Stimulated activated CD4-positive, alpha-beta T cell treated with anti-CD3 and anti-CD28 coated beads, Interleukin-2, amount 100 ng/mL, for 24 hours (primary cell): ENCODE measurements around the gene IFNA5.

Experiments
- DNase-seq, 2 donors: peaks; one replicate each; pipeline ENCODE4 v3.0.0-alpha.2; 2020

The IFNA5 gene

DNA sequence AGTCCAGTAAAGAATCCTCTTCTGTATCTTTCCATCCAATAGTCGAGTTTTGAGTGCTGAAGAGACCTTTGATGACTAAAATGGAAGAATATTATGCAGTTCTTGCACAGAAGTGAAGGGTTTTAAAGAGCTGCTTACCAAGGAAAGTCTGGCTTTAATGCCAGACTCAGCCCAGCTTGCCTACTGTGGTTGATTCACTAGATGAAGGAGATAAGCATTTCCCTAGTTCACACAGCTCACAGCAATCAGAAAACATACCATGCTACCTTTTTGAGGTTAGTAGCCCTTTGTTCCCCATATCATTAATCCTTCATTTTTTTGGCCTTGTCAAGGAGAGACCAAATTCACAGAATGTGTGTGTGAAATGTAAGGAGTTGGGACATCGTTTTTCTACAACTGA lies 15.3 kb downstream of the IFNA5 start:
- DNase-seq: no peak

DNA sequence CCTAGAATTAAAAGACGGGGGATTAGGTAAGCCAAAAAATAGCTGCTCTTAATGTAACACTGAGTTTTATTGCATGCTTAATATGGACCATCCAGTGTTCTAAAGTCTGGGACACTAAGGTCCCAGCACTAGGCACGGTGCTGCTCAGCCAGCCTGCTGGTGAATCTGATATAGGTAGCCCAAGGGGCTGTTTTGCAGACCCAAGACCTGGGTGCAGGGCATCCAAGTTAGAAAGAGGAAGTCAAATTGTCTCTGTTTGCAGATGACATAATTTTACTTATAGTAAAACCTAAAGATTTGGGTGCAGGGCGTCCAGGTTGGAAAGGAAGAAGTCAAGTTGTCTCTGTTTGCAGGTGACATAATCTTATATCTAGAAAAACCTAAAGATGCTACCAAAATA lies 17.8 kb downstream of the IFNA5 start:
- DNase-seq: no peak

DNA sequence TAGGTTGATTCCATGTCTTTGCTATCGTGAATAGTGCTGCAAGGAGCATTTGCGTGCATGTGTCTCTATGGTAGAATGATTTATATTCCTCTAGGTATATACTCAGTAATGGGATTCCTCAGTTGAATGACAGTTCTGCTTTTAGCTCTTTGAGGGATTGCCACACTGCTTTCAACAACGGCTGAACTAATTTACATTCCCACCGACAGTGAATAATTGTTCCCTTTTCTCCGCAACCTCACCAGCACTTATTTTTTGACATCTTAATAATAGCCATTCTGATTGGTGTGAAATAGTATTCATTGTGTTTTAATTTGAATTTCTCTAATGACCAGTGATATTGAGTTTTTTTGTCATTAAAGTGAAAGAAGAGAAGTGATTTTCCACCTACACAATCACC lies 18.5 kb downstream of the IFNA5 start:
- no peak for DNase-seq

DNA sequence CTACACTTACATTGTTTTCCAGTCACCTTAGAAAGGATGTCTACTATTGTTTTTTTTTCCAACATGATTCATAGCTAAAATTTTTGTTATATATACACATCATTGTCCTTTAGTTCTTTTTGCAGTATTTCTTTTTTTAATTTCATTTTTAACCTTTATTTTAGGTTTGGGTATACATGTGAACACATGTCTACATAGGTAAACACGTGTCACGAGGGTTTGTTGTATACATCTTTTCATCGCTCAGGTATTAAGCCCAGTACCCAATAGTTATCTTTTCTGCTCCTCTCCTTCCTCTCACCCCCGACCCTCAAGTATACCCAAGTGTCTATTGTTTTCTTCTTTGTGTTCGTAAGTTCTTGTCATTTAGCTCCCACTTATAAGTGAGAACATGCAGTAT lies 19.0 kb downstream of the IFNA5 start:
- DNase-seq: no peak

DNA sequence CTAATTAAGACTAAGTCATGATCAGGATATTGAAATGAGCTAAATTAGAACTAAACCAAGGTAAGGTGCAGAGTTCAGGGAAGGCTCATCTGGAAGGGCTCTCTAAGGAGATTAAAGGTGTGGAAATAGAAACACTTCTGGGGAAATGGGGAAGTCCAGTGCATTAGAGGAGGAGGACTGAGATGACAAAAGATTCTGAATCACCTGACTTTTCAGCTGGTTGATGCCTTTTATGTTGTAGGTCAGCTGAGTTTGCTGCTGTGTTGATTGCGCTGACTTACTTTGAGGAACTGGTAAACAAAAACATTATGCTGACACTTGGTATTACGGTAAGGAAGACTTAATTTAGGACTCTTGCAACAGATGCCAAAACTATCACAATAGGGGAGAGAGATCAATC lies 23.8 kb downstream of the IFNA5 start:
- no peak for DNase-seq

DNA sequence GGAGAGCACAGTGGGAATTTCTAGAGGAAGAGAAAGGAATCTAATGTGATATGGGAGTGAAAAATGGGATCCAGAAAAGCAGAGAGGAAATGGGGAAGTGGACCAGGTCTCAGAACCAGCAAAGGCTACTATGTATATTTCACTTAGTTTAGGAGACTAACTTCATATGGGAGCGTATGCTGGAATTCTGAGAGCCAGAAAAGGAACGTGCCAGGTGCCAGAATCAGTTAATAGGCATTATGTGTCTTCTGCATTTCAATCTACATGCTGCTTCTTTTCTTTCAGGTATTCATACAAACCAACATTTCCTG lies 36.8 kb downstream of the IFNA5 start:
- no peak for DNase-seq

DNA sequence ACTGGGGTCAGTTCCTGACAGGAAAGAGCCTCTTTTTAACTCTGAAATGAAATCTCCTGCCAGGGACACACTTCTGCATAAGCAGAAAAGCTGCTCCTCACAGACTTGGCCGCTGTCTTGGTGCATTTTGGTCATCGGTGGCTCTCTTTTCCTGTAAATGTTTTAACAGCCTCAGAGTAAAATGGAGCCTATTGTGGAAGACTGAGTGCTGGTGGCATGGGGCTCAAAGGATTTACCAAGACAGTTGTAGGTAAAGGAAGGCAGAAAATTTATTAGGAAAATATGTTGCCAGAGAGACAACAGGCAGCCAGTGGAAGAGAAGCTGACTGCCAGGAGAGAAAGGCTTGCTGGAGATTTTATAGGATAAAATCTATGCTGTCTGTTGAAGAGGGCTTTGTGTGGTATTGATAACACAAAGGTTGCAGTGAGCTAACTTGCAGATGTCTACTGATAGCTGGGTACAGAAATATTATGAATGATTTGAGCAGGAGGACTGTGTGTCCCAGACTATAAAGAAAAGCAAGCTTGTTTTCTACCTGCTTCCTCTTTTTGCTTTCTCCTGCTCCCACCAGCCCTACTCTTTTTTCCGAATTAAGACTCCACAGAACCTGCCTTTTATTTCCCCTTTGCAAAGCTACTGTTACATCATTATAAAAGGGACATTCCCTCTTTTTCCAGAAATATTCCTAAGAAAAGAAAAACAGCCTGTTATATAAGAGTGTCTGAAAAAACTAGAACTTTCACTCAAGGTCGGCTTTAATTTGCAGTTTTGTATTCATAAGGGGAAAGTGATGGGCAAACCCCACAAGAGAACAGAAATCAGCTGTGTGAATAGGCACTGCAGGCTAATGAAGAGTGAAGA lies 37.4 kb downstream of the IFNA5 start:
- DNase-seq: no peak

DNA sequence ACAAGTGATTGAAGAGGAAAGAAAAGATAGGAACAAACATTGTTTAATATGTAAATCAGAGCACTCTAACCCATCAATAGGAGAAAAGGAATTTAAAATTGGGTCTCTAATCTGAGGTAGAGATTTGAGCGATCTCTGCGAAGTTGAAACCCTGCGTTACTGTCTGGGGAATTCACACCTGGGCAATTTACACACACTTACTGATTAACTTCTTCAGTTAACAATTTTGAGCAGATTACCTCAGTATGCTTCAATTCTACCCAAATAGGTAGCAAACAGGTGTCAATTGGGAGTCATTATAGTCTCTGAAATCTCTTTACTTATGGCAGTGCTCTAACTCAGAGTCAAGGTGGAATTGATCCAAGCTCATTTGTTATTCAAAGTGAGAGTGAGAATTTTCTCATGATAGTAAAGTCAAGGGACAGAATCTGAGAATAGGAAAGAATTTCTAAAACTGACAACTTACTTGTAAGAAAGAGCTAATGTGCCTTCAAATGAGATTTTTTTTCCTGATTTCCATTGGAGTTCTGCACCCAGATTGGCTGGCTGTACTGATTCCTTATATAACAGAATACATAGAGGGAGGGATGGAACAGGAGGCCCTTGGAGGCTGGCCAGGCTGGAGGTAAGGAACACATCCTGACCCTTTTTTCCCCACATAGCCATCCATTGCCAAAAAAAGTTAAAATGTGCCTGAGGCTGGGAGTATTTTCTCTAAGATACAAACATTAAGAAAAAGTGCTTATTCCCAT lies 38.2 kb downstream of the IFNA5 start:
- DNase-seq: no peak

DNA sequence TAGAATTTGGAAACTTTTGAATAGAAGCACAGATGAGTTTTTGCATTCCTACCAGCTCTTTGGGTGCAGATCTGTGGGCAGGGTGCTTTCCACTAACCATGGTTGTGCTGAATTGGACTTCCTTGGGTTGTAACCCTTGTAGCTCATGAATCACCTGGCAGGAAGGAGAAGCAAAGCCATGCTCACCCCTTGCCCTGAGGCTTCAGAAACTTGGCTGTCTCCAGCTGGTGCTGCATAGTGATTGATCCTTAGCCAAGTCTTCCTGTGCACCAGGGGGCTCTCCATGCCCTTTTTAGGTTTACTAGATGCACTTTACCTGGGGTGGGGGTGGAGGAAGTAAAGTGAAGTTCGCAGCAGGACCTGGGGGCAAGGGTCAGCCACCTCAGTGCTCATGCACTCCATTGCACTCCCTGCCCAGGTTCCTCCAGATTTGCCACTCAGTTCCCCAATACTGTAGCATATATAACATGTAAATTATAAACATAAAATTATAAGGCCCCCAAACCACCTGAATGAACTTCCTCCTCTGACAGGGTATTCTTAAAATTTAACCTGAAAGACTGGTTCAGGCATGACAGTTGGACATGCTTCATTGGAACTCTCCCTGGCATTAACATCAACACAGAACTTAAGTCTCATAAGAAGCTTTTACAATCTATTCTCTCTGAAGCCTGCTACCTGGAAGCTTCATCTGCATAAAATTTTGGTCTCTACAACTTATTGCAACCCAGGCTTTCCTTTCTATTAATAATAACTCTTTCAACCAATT lies 39.5 kb downstream of the IFNA5 start:
- DNase-seq: no peak

DNA sequence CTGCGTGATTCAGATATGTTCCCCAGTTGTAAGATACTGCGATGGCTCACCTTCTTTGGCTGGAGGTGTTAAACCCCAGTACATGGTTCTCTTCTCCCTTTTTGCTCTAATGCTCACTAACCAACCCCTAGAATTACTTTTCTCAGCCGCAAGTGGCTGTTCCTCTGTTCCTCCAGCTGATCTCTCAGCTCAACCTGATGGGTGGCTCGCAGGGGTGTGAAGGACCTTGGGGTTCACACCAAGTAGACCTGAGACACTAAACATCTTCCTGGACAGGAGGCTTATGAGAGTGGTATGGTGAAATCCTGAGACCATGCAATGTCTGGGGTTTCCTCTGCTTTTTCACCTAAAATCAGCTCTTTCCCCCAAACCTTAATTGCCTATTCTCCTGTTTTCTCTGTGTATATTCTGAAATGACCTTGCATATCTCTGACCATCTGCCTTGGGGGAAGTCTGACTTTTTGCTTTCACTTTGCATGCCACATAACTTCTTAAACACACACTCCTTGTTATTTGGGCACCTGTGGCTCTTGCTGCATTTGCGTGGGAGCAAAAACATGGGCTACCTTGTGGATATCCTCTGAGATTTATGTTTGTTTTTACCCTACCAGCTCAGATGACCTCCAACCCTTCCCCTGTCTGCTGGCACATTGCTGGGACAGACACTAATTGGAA lies 49.4 kb downstream of the IFNA5 start:
- no peak for DNase-seq
